Activated naive CD8-positive, alpha-beta T cell treated with anti-CD3 and anti-CD28 coated beads, Interleukin-2, amount 50 U/mL, for 24 hours (primary cell): Measurements from ENCODE around the gene ESRRA.

Experiments
- ATAC-seq: fragments of 150-1000 bp; cut with Tn5 transposase; one replicate; pipeline ENCODE4 v1.10.0; 2021
- DNase-seq: peaks from one replicate; pipeline ENCODE4 v3.0.0; 2021
- H3K27ac Mint-ChIP-seq: one replicate; pipeline ENCODE4 v1.8.0; 2021; ENCODE audit warnings: mild to moderate bottlenecking, mixed read lengths
- H3K27me3 Mint-ChIP-seq: one replicate; pipeline ENCODE4 v1.8.0; 2021; ENCODE audit warnings: mixed read lengths
- H3K36me3 Mint-ChIP-seq: one replicate; pipeline ENCODE4 v1.8.0; 2021; ENCODE audit warnings: low read depth, mixed read lengths
- H3K4me1 Mint-ChIP-seq: one replicate; pipeline ENCODE4 v1.8.0; 2021; ENCODE audit warnings: mixed read lengths
- H3K4me3 Mint-ChIP-seq: one replicate; pipeline ENCODE4 v1.8.0; 2021; ENCODE audit warnings: mild to moderate bottlenecking, moderate library complexity, mixed read lengths
- H3K9me3 Mint-ChIP-seq: one replicate; pipeline ENCODE4 v1.8.0; 2021; ENCODE audit warnings: mixed read lengths

Gene ESRRA

GRCh38 chr11:64339754-64340408 is 34.6 kb downstream of the ESRRA start, which contains the start of gene CCDC88B:
CCDC88B (plus strand) TSS chr11:64340204; CDS start chr11:64340267, 63 bp downstream.
- H3K27me3 Mint-ChIP-seq = no peaks in the 10 kb centered on the region
- ATAC-seq (peak; percentile 86), DNase-seq (peak; percentile 85)
- peaks cover 37% of the 10 kb centered on the region for H3K4me1 Mint-ChIP-seq
- H3K36me3 Mint-ChIP-seq = peaks cover 6% of the 10 kb centered on the region
- peak within 1 kb of the TSS; percentile 86 for H3K4me3 Mint-ChIP-seq
- no peaks in the 10 kb centered on the region for H3K9me3 Mint-ChIP-seq
- peak within 1 kb of the TSS; percentile 83 for H3K27ac Mint-ChIP-seq

GRCh38 chr11:64340671-64341335 is 35.5 kb downstream of the ESRRA start:
- Mint-ChIP-seq H3K27ac (peak overlapping the region; percentile 83), H3K9me3 (no peaks in the 10 kb centered on the region), H3K4me1 (peaks cover 30% of the 10 kb centered on the region), H3K4me3 (peak overlapping the region; percentile 86), H3K27me3 (no peaks in the 10 kb centered on the region), H3K36me3 (peaks cover 9% of the 10 kb centered on the region)
- peak; percentile 92 for DNase-seq
- peak; percentile 22 for ATAC-seq

GRCh38 chr11:64341429-64341828 is 36.1 kb downstream of the ESRRA start:
- H3K36me3 Mint-ChIP-seq = peaks cover 13% of the 10 kb centered on the region
- no peak for DNase-seq
- no peak for ATAC-seq
- no peaks in the 10 kb centered on the region for H3K27me3 Mint-ChIP-seq
- H3K27ac Mint-ChIP-seq = no peak overlapping the region
- no peaks in the 10 kb centered on the region for H3K9me3 Mint-ChIP-seq
- peak overlapping the region; percentile 86 for H3K4me3 Mint-ChIP-seq
- H3K4me1 Mint-ChIP-seq = peaks cover 30% of the 10 kb centered on the region

- Mint-ChIP-seq H3K4me3 (peak overlapping the region; percentile 86), H3K4me1 (peaks cover 30% of the 10 kb centered on the region), H3K27ac (no peak overlapping the region), H3K36me3 (peaks cover 15% of the 10 kb centered on the region), H3K27me3 (no peaks in the 10 kb centered on the region), H3K9me3 (no peaks in the 10 kb centered on the region)
- DNase-seq (peak; percentile 93), ATAC-seq (peak; percentile 77)
These were observed 36.8 kb downstream of the ESRRA start for GRCh38 chr11:64341851-64342791.

GRCh38 chr11:64342869-64343745 is 37.8 kb downstream of the ESRRA start:
- Mint-ChIP-seq H3K27ac (no peak overlapping the region), H3K4me1 (peaks cover 30% of the 10 kb centered on the region), H3K4me3 (no peak overlapping the region), H3K9me3 (no peaks in the 10 kb centered on the region), H3K36me3 (peaks cover 16% of the 10 kb centered on the region), H3K27me3 (no peaks in the 10 kb centered on the region)
- no peak for ATAC-seq
- DNase-seq = no peak

GRCh38 chr11:64343767-64344559 is 38.6 kb downstream of the ESRRA start:
- no peak for ATAC-seq
- Mint-ChIP-seq H3K36me3 (peaks cover 14% of the 10 kb centered on the region), H3K4me3 (no peak overlapping the region), H3K9me3 (no peaks in the 10 kb centered on the region), H3K4me1 (peaks cover 25% of the 10 kb centered on the region), H3K27me3 (no peaks in the 10 kb centered on the region), H3K27ac (no peak overlapping the region)
- no peak for DNase-seq

- no peak for ATAC-seq
- Mint-ChIP-seq H3K9me3 (no peaks in the 10 kb centered on the region), H3K27ac (no peak overlapping the region), H3K36me3 (peaks cover 14% of the 10 kb centered on the region), H3K4me1 (peaks cover 17% of the 10 kb centered on the region), H3K4me3 (no peak overlapping the region), H3K27me3 (no peaks in the 10 kb centered on the region)
- no peak for DNase-seq
These were observed 39.5 kb downstream of the ESRRA start for GRCh38 chr11:64344787-64345186.

GRCh38 chr11:64347193-64347867 is 42.0 kb downstream of the ESRRA start:
- no peaks in the 10 kb centered on the region for H3K27me3 Mint-ChIP-seq
- no peak for DNase-seq
- ATAC-seq = no peak
- H3K36me3 Mint-ChIP-seq = peaks cover 14% of the 10 kb centered on the region
- no peak overlapping the region for H3K4me3 Mint-ChIP-seq
- H3K4me1 Mint-ChIP-seq = peaks cover 2% of the 10 kb centered on the region
- H3K27ac Mint-ChIP-seq = no peak overlapping the region
- no peaks in the 10 kb centered on the region for H3K9me3 Mint-ChIP-seq

GRCh38 chr11:64348383-64349024 is 43.2 kb downstream of the ESRRA start:
- Mint-ChIP-seq H3K4me3 (no peak overlapping the region), H3K27me3 (no peaks in the 10 kb centered on the region), H3K36me3 (peaks cover 14% of the 10 kb centered on the region), H3K27ac (no peak overlapping the region), H3K4me1 (no peaks in the 10 kb centered on the region), H3K9me3 (no peaks in the 10 kb centered on the region)
- ATAC-seq (no peak), DNase-seq (no peak)

GRCh38 chr11:64349025-64349387 is 43.7 kb downstream of the ESRRA start:
- Mint-ChIP-seq H3K9me3 (no peaks in the 10 kb centered on the region), H3K4me1 (no peaks in the 10 kb centered on the region), H3K4me3 (no peak overlapping the region), H3K27me3 (no peaks in the 10 kb centered on the region), H3K36me3 (peaks cover 14% of the 10 kb centered on the region), H3K27ac (no peak overlapping the region)
- ATAC-seq (no peak), DNase-seq (no peak)

GRCh38 chr11:64349404-64349803 is 44.1 kb downstream of the ESRRA start:
- ATAC-seq = no peak
- no peaks in the 10 kb centered on the region for H3K4me1 Mint-ChIP-seq

GRCh38 chr11:64351136-64351631 is 45.9 kb downstream of the ESRRA start:
- ATAC-seq = no peak
- peaks cover 12% of the 10 kb centered on the region for H3K36me3 Mint-ChIP-seq
- H3K4me1 Mint-ChIP-seq = peaks cover 3% of the 10 kb centered on the region
- no peak overlapping the region for H3K4me3 Mint-ChIP-seq
- no peak overlapping the region for H3K27ac Mint-ChIP-seq
- no peaks in the 10 kb centered on the region for H3K9me3 Mint-ChIP-seq
- H3K27me3 Mint-ChIP-seq = no peaks in the 10 kb centered on the region
- no peak for DNase-seq

More at GRCh38 chr11:64349404-64349803, 44.1 kb downstream of the ESRRA start:
- no peak for DNase-seq
- H3K27me3 Mint-ChIP-seq = no peaks in the 10 kb centered on the region
- H3K9me3 Mint-ChIP-seq = no peaks in the 10 kb centered on the region
- no peak overlapping the region for H3K4me3 Mint-ChIP-seq
- peaks cover 14% of the 10 kb centered on the region for H3K36me3 Mint-ChIP-seq
- H3K27ac Mint-ChIP-seq = no peak overlapping the region
